ENCODE measurements around the gene ING5. TPM values are rescaled to one million over a fixed set of nuclear protein-coding genes. Genes with fewer than 3 reads are reported as not detected.

ING5 gene
- total RNA-seq, 1 donor from 2014 or later, result 18.0 TPM

GRCh38 chr2:241690202-241690717, 11.6 kb upstream of the ING5 start:
- intact Hi-C loops (cut with DNase I), result no loop called here
- no peak for DNase-seq
- ATAC-seq (ENCODE audit: poor library complexity), result no peak

GRCh38 chr2:241692448-241692847, 9.4 kb upstream of the ING5 start:
- intact Hi-C loops (cut with DNase I), result no loop called here
- ATAC-seq (ENCODE audit: poor library complexity), result no peak
- no peak for DNase-seq

- no peak for DNase-seq
- intact Hi-C loops (cut with DNase I), result no loop called here
- no peak for ATAC-seq (ENCODE audit: poor library complexity)
Observed at GRCh38 chr2:241695651-241696050, 6.2 kb upstream of the ING5 start.

- DNase-seq (no peak), ATAC-seq (ENCODE audit: poor library complexity) (no peak)
- intact Hi-C loops (cut with DNase I), result no loop called here
Observed at GRCh38 chr2:241701149-241701398, 765 bp upstream of the ING5 start.

GRCh38 chr2:241702155-241703031, 554 bp downstream of the ING5 start:
- DNase-seq, result peak; percentile 88
- peak; percentile 89 for ATAC-seq (ENCODE audit: poor library complexity)
- intact Hi-C loops (cut with DNase I), result no loop called here

- intact Hi-C loops (cut with DNase I), result no loop called here
- ATAC-seq (ENCODE audit: poor library complexity) (no peak), DNase-seq (no peak)
Observed at GRCh38 chr2:241703032-241703604, 1.3 kb downstream of the ING5 start.

- DNase-seq, result no peak
- intact Hi-C loops (cut with DNase I), result no loop called here
- no peak for ATAC-seq (ENCODE audit: poor library complexity)
Observed at GRCh38 chr2:241706537-241706936, 4.7 kb downstream of the ING5 start.

GRCh38 chr2:241708879-241709278, 7.0 kb downstream of the ING5 start:
- intact Hi-C loops (cut with DNase I), result no loop called here
- DNase-seq, result no peak
- ATAC-seq (ENCODE audit: poor library complexity), result no peak

GRCh38 chr2:241719093-241719492, 17.3 kb downstream of the ING5 start:
- ATAC-seq (ENCODE audit: poor library complexity) (no peak), DNase-seq (no peak)
- intact Hi-C loops (cut with DNase I), result no loop called here

- no peak for DNase-seq
- no peak for ATAC-seq (ENCODE audit: poor library complexity)
- intact Hi-C loops (cut with DNase I), result no loop called here
Observed at GRCh38 chr2:241720099-241720498, 18.3 kb downstream of the ING5 start.

- no peak for DNase-seq
- ATAC-seq (ENCODE audit: poor library complexity), result no peak
- intact Hi-C loops (cut with DNase I), result no loop called here
Observed at GRCh38 chr2:241720560-241720959, 18.7 kb downstream of the ING5 start.

- intact Hi-C loops (cut with DNase I), result no loop called here
- ATAC-seq (ENCODE audit: poor library complexity) (no peak), DNase-seq (no peak)
Observed at GRCh38 chr2:241721852-241722251, 20.0 kb downstream of the ING5 start.

- no peak for DNase-seq
- no peak for ATAC-seq (ENCODE audit: poor library complexity)
- intact Hi-C loops (cut with DNase I), result no loop called here
Observed at GRCh38 chr2:241722896-241723454, 21.1 kb downstream of the ING5 start.

GRCh38 chr2:241724259-241724974, 22.6 kb downstream of the ING5 start:
- intact Hi-C loops (cut with DNase I), result no loop called here
- no peak for DNase-seq

GRCh38 chr2:241724975-241725870, 23.4 kb downstream of the ING5 start:
- no peak for DNase-seq
- intact Hi-C loops (cut with DNase I), result no loop called here
- no peak for ATAC-seq (ENCODE audit: poor library complexity)

More at GRCh38 chr2:241724259-241724974, 22.6 kb downstream of the ING5 start:
- no peak for ATAC-seq (ENCODE audit: poor library complexity)

GRCh38 chr2:241726459-241726858, 24.6 kb downstream of the ING5 start:
- ATAC-seq (ENCODE audit: poor library complexity), result no peak
- no peak for DNase-seq
- intact Hi-C loops (cut with DNase I), result no loop called here

- intact Hi-C loops (cut with DNase I), result no loop called here
- DNase-seq (no peak), ATAC-seq (ENCODE audit: poor library complexity) (peak; percentile 45)
Observed at GRCh38 chr2:241728000-241728399, 26.2 kb downstream of the ING5 start.

- ATAC-seq (ENCODE audit: poor library complexity), result peak; percentile 85
- intact Hi-C loops (cut with DNase I), result no loop called here
- peak; percentile 86 for DNase-seq
Observed at GRCh38 chr2:241728627-241729026, 26.8 kb downstream of the ING5 start.

- intact Hi-C loops (cut with DNase I), result no loop called here
- ATAC-seq (ENCODE audit: poor library complexity) (no peak), DNase-seq (no peak)
Observed at GRCh38 chr2:241729868-241730267, 28.0 kb downstream of the ING5 start.

All from Right ventricle myocardium superior (tissue), 1 donor.